Thymus (tissue), 11 donors: ENCODE measurements around the gene PGBD5. TPM values are rescaled to one million over a fixed set of nuclear protein-coding genes. Genes with fewer than 3 reads are reported as not detected.

ENCODE experiments used
- DNase-seq, 9 donors: peaks; one replicate each; pipeline ENCODE4 v3.0.0-alpha.2; 2013; ENCODE audit warnings: low spot score in 9 of 9, low read depth in 6 of 9, missing footprints in 1 of 9
- H3K27ac ChIP-seq, 2 donors: one replicate each; pipeline ENCODE4 v1.5.1; 2013; ENCODE audit warnings: control low read depth in 1 of 2, low read depth in 1 of 2, low read length in 1 of 2, mild to moderate bottlenecking in 1 of 2, moderate library complexity in 1 of 2
- H3K27me3 ChIP-seq, 2 donors: one replicate each; pipeline ENCODE4 v1.5.1; 2013; ENCODE audit warnings: low read length in 1 of 2; ENCODE audit not compliant: control insufficient read depth in 2 of 2, insufficient read depth in 1 of 2
- H3K36me3 ChIP-seq, 2 donors: one replicate each; pipeline ENCODE4 v1.5.1; 2013; ENCODE audit warnings: low read length in 1 of 2, mild to moderate bottlenecking in 1 of 2, moderate library complexity in 1 of 2; ENCODE audit not compliant: control insufficient read depth in 2 of 2, insufficient read depth in 2 of 2
- H3K4me1 ChIP-seq, 2 donors: one replicate each; pipeline ENCODE4 v1.5.1; 2013; ENCODE audit warnings: low read length in 2 of 2; ENCODE audit not compliant: control insufficient read depth in 2 of 2, insufficient read depth in 2 of 2
- H3K4me3 ChIP-seq, 2 donors: one replicate each; pipeline ENCODE4 v1.5.1; 2013; ENCODE audit warnings: low read length in 2 of 2, control low read depth in 1 of 2, mild to moderate bottlenecking in 1 of 2
- H3K9me3 ChIP-seq, 2 donors: one replicate each; pipeline ENCODE4 v1.5.1; 2013; ENCODE audit warnings: low read length in 1 of 2, mild to moderate bottlenecking in 1 of 2; ENCODE audit not compliant: control insufficient read depth in 2 of 2, insufficient read depth in 1 of 2
- WGBS: extraction: QIAGEN DNeasy Blood & Tissue Kit; methylation state at CpG from one replicate; pipeline ENCODE4 v1.1.7; 2013; 5-methylcytosine and 5-hydroxymethylcytosine counted together
- polyA plus RNA-seq: library from polyadenylated mRNA; stranded (reverse); fragments of 200-250 nt; gene quantifications from one replicate; pipeline ENCODE4 v1.2.3, GENCODE V29; 2013
- total RNA-seq: library from RNA; stranded (reverse); fragments of 120-200 nt; gene quantifications from one replicate; pipeline ENCODE4 v1.2.4, GENCODE V29; 2013
- donor health status: healthy.

The PGBD5 gene
- total and polyA plus RNA-seq, 2 donors: 2.1 to 4.4 TPM

- H3K27ac ChIP-seq: no peak overlapping the region
- no peaks in the 10 kb centered on the region for H3K36me3 ChIP-seq
- WGBS: 94% methylated on average over 20 of the region's 20 CpGs
- H3K27me3 ChIP-seq: peaks cover 0 to 5% of the 10 kb centered on the region in 2 donors
- DNase-seq: no peak
- H3K4me3 ChIP-seq: no peak overlapping the region
- no peaks in the 10 kb centered on the region for H3K4me1 ChIP-seq
- H3K9me3 ChIP-seq: no peaks in the 10 kb centered on the region
These were observed 92.3 kb downstream of the PGBD5 start for GRCh38 chr1:230333590-230334446.

DNA sequence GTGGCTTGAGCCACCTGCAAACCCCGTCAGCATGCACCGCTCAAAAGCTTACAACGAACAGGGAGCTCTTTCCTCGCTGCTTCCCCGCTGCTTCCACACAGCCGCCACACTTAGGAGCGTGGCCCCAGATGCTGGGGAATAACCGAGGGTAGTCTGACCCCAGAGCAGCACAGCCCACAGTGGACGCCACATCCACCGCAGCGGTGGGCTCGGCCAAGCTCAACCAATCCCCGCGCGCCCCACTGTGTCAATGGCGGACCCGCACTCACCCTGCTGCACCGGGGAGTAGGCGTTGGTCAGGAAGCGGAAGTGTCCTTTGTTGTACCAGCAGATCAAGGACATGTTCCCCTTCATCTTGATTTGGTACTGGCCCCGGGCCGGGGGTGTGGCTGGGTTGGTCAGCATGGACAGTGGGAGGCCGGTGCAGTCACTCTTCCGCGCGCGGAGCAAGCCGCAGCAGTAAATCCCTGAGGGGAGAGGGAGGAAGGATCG, 93.5 kb downstream of the PGBD5 start:
- DNase-seq: no peak
- no peaks in the 10 kb centered on the region for H3K36me3 ChIP-seq
- WGBS: 87% methylated on average over 29 of the region's 29 CpGs
- no peak overlapping the region for H3K4me3 ChIP-seq
- no peak overlapping the region for H3K27ac ChIP-seq
- peaks cover 0 to 3% of the 10 kb centered on the region in 2 donors for H3K27me3 ChIP-seq
- no peaks in the 10 kb centered on the region for H3K9me3 ChIP-seq
- H3K4me1 ChIP-seq: no peaks in the 10 kb centered on the region

- no peak for DNase-seq
- Histone ChIP-seq H3K27me3 (peaks cover 0 to 3% of the 10 kb centered on the region in 2 donors), H3K4me1 (no peaks in the 10 kb centered on the region), H3K9me3 (no peaks in the 10 kb centered on the region), H3K27ac (no peak overlapping the region), H3K4me3 (no peak overlapping the region), H3K36me3 (no peaks in the 10 kb centered on the region)
- WGBS: 84% methylated on average over 8 of the region's 8 CpGs
These were observed 94.1 kb downstream of the PGBD5 start for GRCh38 chr1:230332061-230332460.

DNA sequence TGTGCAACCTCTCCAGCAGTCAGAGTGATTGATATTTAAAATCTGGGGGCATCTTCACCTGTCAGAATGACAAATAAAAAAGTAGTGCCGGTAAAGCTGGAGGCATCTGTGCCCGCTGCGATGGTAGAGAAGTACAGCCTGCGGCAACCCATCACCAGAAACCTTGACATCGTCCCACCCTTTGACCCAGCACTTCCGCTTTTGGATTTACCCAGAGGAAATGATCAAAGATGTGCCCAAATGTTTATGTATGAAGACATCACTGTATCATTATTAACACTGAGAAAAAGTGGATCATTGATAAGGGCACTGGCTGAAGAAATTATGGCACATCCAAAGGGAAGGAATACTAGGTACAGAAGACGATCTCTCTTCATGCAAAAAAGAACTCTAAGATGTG, 96.0 kb downstream of the PGBD5 start:
- WGBS: 91% methylated on average over 7 of the region's 7 CpGs
- peaks cover 0 to 6% of the 10 kb centered on the region in 2 donors for H3K27me3 ChIP-seq
- H3K9me3 ChIP-seq: no peaks in the 10 kb centered on the region
- H3K36me3 ChIP-seq: no peaks in the 10 kb centered on the region
- DNase-seq: no peak
- H3K27ac ChIP-seq: no peak overlapping the region
- H3K4me1 ChIP-seq: no peaks in the 10 kb centered on the region
- H3K4me3 ChIP-seq: no peak overlapping the region

- H3K27me3 ChIP-seq: peaks cover 0 to 8% of the 10 kb centered on the region in 2 donors
- WGBS: 94% methylated on average over 7 of the region's 7 CpGs
- H3K4me3 ChIP-seq: no peak overlapping the region
- H3K36me3 ChIP-seq: no peaks in the 10 kb centered on the region
- no peaks in the 10 kb centered on the region for H3K9me3 ChIP-seq
- H3K4me1 ChIP-seq: no peaks in the 10 kb centered on the region
- DNase-seq: no peak
- H3K27ac ChIP-seq: no peak overlapping the region
These were observed 97.7 kb downstream of the PGBD5 start for GRCh38 chr1:230328342-230329015.

DNA sequence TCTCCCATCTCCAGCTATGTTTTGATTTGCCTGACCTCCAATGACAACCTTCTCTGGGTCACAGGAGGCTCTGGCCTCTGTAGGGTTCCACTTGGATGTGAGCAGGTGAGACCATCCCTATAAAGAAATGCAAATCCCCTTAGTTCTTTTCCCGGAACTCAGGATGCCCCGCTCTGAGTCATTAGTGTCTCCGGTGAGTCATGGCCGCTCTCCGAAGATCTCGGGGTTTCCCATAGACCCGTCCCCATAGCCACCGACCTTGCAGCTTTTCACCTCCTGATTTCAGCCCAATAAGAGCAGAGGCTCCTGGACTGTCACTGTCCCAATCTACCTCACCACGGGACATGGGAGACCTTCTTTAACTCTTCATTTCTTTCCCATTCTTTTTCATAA, 98.2 kb downstream of the PGBD5 start:
- no peak overlapping the region for H3K4me3 ChIP-seq
- H3K27me3 ChIP-seq: peaks cover 0 to 7% of the 10 kb centered on the region in 2 donors
- no peaks in the 10 kb centered on the region for H3K9me3 ChIP-seq
- H3K4me1 ChIP-seq: no peaks in the 10 kb centered on the region
- WGBS: 95% methylated on average over 9 of the region's 9 CpGs
- no peak for DNase-seq
- H3K27ac ChIP-seq: no peak overlapping the region
- H3K36me3 ChIP-seq: no peaks in the 10 kb centered on the region

DNA sequence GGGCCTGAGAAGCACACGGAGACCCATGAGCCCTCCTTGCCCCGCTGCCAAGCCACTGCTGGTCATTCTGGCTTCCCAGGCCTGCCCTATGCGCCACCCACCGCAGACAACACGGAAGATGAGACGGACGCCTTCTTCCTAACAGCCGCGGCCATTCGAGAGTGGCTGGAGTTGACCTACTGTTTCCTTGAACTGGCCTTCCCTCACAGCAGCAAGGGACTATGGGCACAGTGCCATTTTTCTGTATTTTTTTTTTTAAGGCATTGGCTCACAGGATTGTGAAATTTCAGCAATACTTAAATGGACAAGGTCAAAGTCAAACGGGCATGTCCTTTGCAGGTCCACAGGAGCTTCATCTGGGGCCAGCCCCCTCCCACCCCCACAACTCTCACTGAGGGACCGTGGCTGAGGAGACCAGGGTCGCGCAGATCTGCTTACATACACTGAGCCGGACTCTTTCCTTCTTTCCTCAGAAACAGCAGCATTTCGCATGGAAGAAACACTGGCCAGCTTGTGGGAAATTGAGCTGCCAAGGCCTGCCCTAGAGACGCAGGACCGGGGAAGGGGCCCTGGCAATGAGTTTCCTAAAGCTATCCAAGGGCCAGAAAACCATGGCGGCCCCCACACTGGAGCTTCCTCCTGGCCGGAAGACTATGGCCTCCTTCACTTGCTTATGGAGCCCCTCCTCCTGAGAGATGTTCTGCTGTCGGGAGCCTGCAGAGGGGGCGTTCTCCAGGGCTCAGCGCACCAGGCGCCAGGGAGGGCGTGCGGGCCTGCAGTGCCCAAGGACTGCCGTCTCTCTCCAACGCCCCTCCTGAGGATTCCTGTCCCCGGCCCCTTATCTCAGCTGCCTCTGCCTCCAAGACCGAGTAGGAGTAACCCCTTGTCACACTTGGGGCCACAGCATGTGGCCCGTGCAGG, 98.9 kb downstream of the PGBD5 start:
- H3K4me3 ChIP-seq: no peak overlapping the region
- H3K27ac ChIP-seq: no peak overlapping the region
- no peaks in the 10 kb centered on the region for H3K9me3 ChIP-seq
- 92% methylated on average over 31 of the region's 31 CpGs for WGBS
- no peaks in the 10 kb centered on the region for H3K36me3 ChIP-seq
- peaks cover 0 to 5% of the 10 kb centered on the region in 2 donors for H3K27me3 ChIP-seq
- no peak for DNase-seq
- H3K4me1 ChIP-seq: no peaks in the 10 kb centered on the region

DNA sequence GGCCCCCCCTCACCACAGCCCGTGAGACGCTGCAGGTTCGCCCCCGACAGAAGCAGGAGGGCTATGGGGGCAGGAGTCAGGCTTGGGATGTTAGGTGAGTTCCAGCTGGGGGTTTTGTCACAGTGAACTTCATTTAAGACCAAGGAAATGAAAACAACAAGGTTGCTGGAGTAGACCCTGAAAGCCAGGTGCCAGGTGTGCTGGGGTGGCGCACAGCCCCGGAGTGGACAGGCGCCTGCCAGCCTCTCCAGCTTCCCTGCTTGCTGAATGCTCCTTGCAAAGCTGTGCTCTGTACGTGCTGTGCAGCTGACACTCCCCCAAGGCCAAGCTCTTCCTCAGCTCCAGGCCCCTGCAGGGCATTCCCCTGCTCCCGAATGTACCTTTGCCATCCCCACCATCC, 102.4 kb downstream of the PGBD5 start:
- Histone ChIP-seq H3K27ac (no peak overlapping the region), H3K9me3 (no peaks in the 10 kb centered on the region), H3K27me3 (peaks cover 0 to 7% of the 10 kb centered on the region in 2 donors), H3K36me3 (no peaks in the 10 kb centered on the region), H3K4me1 (no peaks in the 10 kb centered on the region), H3K4me3 (no peak overlapping the region)
- no peak for DNase-seq
- 91% methylated on average over 9 of the region's 9 CpGs for WGBS
